HL-60/S4 treated with retinoic acid at 250 ng/mL for 4 days and 3 days (cell line): ENCODE results near the gene PIGR.

Experiments
- in situ Hi-C: fragments of 300-500 bp; cut with MboI; formaldehyde crosslinking; loops from 2 replicates; pipeline ENCODE4 v1.7.0; 2022; ENCODE audit warnings: low sequenced_read_pairs

PIGR gene

DNA sequence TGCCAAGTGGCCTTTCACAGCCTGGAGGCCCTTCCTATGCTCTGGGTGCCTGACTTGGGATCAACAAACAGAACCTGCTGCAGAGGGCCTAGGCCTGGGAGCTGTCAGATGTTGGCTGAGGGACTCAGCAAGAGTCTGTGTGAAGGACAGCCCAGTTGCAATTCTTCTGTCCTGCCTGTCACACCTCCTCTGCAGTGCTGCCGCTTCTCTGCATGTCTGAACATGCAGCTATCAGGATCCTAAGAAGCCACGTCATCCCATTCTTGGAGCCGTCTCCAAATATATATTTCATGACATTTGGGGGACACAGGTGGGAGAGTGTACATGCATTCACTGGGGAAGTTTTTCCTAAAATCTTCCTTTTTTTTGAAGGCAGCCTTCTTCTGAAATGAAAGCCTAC, 15.4 kb upstream of the PIGR start:
- in situ Hi-C loops: no loop called here

DNA sequence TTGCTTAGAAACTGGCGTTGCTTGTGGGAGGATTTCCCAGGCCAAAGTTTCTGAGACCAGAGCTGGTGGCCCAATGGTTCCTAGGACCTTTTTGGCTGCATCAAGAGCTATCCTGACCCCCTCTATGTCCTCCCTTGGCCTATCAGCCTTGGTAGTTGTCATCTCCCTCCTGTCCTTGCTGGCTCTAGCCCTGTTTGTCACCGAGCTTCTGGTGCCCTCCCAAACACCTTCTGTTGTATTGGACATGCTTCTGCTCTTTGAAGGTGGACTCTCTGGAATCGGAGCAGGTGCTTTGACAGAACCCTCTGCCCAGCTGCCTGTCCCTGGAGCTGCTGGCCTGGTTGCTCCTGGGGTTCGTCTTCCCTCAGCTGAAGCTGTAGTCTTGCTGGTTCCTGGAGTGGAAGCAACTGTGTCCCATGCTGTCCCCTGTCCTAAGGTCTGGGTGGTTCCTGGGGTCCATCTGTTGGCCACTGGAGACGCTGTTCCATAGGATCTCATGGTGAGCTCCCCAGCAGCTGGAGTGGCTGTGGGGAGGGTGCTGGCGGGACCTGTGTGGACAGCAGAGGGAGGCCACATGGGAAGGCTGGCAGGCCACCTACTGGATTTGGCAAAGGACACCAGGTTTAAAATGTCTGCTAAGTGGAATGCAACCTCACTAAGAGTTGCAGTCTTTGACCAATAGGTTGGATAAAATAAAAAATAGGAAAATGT, 14.6 kb upstream of the PIGR start:
- in situ Hi-C loops: no loop called here

DNA sequence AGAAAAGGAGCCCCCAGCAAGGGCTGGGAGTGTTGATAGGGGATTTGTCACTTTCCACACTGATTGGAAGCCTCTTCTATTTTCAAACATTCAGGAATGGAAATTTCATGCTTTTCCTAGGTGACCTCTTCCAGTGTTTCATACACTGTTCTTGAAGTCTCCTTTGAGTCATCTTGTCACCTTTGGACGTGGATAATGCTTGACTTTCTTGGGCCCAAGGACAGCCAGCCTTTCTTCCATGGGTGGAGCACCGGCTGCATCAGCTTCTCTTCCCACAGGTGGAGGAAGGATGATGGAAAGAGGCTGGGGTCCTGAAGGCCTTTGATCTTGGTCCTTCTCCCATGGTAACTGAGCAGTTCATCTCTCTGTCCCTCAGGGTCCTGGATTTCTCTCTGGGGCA, 11.9 kb upstream of the PIGR start:
- in situ Hi-C loops: no loop called here

DNA sequence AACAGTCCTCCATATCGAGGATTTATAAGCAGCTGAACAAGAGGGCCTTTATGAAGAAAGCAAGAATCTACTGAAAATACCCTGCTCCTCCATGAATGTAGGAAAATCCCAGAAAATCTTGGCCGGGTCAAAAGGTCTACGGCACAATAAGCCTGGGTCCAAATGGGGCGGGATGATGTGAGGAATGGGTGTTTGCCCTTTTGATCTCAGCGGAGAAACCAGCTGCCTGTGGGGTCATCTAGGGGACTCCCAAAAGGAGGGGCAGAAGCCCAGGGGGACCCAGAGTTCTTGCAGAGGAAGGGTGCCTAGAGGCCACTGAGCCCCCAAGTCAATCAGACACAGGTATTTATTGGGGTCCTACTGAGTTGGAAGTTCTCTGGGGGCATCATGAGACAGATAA, 11.4 kb upstream of the PIGR start:
- in situ Hi-C loops: no loop called here

DNA sequence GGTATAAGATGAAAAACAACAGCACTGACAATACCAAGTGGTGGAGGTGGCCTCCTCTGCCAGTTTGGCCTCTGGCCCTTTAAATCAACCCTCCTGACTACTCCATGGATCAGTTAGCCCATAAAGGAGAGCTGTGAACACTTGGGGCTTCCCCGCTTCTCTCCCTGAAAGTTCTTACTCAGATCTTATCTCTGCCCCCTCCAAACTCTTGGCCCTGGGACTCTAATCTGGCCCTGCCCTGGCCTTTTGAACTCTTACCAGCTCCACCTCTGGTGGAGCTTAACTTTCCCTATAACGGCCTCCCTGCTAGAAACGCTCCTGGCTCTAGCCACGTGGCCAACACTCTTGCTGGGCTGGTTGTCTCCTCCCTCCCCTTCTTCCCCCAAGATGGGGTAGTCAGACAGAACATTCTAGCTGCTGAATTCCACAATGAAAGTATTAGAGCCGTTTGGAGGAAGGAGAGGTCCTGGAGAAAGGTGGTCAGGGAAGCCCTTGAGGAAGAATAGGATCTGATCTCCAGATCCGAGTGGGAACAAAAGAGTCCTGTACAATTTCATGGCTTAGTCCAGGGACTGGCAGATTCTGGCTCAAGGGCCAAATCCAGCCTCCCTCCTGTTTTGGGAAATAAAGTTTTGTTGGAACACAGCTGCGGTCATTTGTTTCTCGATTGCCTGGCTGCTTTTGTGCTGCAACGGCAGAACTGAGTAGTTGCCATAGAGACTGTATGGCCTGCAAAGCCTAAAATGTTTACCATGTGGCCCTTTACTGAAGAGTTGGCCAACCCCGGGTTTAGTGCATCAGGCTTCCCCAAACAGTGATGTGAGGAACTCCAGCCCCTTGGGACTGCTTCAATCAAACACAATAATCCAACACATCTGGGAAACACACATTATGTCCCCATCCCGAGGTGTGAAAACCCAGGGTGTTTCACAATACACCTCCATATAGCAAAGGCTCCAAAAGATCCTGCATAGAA, 9.5 kb upstream of the PIGR start:
- in situ Hi-C loops: no loop called here

DNA sequence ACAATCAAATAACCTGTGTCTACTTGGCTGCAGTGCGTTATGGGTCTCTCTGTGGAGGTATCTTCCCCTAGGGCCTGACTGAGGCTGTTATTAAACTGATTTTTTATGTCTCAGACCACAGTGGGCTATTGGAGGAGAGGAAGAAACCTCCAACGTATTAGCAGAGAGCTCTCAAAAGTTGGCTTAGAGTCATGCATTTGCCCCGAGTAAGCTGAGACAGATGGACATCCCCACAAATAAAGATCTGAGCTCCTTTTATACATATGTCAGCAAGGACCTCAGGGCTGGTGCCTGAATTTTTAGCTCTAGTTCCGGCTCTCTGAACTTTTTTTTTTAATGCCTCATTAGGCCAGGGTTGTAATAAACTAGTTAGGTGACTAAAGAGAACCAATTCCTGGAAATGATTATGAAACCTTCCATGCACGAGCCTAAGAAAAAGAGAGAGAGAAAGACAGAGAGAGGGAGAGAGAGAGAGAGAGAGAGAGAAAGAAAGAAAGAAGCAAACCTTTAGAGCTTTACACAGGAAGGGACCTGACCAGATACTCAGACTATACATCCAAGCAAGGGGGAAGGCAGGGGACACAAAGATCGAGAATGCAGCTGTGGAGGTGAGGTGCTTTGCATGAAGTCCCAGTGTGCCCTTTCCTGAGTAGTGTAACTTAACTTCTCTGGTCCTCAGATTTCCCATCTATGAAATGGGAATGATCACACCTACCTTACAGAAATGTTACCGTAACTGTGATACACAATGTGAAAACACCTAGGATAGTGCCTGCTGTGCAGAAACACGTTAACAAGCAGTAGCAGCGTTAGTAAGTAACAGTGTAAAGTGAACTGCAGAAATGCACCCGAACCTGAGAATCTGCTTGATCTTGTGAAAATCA, 8.4 kb upstream of the PIGR start:
- in situ Hi-C loops: no loop called here

DNA sequence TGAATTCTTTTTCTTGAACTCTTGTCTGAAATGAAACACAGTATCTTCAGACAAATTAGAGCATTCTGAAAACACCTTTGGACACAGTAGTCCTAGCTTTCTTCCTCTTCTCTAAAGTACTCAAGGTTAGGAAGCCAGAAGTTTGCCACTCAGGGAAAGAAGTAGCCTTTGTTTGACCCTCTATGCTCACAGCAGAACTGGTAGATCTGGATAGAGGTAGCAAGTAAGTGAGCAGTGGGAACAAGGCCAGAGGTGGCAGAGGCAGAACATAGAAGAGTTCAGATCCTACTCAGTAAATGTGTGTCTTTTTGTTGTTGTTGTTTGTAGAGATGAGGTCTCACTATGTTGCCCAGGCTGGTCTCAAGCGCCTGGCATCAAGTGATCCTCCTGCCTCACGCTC, 7.4 kb upstream of the PIGR start:
- in situ Hi-C loops: no loop called here

DNA sequence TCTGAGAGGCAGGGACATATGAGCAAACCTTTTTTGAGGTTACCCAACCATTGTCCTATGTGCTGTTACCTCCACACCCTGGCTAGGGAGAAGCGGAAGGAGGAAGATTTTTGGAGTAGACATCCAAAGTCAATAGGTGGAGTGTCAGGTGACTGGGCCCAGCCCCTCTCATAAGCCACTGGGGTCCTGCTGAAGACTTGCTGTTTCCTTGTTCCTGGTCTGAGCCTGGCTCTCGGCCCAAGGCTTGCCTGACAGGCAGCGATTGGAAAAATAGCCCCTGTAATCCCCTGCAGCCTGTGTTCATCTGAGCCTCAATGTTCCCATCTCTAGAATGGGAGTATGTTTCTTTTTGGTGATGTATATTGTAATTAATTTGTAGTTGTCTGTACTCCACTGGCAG, 6.9 kb upstream of the PIGR start:
- in situ Hi-C loops: no loop called here

DNA sequence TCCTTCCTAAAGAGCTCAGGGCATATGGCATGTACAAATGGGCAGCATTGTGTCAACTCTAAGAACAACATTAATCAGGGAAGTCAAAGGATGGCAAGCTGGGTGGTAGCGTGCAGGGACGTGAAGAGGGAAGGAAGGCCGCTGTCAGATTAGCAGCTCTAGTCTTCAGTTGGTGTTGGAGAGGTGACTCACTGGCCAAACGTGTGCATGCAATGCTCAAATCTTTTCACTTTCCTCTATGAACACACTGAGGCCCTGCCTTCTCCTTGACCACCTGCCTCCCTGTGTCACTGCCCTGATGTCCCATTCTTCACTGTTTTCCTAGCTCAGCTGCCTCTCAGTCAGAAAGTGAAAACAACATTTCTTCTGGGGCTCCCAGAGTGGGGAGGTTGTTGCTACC, 5.9 kb upstream of the PIGR start:
- in situ Hi-C loops: no loop called here

DNA sequence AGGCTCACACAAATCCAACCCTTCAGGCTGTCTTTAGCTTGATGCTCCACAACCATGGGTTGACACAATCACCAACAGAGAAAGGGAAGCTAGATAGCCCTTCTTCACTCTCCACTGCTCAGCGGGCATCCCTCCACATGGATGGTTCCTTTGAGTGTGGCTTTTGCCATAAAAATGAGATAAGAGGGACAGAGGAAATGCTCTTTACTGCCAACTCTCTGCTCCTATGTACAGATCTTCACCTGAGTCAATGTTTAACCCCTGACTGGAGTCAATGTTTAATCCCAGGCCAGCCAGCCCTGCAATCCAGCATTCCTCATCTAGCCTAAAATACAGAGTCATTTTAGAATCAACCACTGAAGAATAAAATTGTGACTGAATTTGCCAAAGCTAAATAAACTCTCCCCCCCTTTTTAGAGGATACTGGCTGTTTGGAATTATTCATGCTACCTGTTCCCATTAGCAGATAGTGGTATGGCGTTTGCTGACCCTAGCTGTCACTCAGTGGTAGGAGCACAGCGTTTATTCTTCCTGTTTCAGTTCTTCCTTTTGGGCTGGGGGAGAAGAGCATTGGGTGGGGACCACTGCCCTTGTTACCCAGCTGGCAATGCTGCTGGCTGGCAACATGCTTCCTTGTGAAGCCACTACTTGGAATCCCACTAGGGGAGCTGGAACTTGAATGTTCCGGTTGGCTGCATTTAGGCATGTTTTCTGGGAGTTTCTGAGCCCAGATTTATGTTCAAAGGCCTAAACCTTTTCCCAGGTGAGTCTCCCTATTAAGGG, 5.2 kb upstream of the PIGR start:
- in situ Hi-C loops: no loop called here

DNA sequence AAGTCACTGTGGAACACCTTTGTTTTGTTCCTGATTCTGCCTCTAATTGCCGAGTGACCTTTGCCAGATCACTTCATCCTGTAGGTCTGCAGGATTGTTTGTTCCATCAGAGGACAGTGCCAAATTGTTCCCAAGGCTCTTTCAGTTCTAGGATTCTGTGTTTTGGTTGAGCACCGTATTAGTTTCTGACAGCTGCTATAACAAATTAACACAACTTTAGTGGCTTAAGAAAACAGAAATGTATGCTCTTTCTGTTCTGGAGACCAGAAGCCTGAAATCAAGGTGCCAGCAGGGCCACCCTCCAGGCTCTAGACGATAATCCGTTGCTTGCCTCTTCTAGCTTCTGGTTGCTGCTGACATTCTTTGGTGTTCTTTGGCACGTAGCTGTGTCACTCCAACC, 3.4 kb upstream of the PIGR start:
- in situ Hi-C loops: no loop called here

DNA sequence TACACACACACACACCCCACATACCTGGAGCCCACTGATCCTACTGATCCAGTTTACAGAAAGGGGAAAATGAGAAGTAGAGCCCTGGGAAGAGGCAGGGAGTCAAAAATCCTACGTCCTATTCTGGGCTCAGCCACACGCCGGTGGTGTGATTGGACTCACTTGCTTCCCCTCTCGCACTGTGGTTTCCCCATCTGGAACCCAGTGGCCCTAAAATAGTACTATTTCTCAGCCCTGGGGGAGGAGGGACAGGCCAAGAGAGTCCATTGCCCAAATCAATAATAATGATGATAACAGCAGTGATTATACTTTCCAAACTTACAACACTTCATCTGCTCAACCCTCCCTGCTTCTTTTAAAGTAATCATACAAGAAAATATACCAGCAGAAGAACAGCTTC, 2.9 kb upstream of the PIGR start:
- in situ Hi-C loops: no loop called here

DNA sequence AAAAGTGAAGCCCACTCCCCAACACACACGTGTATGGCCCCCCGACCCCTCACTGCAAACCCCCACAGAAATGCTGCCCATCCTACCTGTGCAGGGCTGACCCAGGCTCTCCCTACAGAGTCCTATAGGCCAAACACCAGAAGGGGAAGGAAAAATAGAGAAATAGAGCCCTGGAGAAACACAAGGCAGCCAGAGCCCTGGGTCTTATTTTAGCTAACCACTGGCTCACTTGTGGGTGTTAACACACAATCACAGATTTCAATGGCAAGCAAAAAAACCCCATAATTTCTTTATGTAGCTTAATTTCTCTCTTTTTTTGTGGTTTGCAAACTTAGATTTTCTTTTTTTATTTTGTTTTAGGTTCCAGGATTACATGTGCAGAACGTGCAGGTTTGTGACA, 989 bp upstream of the PIGR start:
- in situ Hi-C loops: no loop called here

DNA sequence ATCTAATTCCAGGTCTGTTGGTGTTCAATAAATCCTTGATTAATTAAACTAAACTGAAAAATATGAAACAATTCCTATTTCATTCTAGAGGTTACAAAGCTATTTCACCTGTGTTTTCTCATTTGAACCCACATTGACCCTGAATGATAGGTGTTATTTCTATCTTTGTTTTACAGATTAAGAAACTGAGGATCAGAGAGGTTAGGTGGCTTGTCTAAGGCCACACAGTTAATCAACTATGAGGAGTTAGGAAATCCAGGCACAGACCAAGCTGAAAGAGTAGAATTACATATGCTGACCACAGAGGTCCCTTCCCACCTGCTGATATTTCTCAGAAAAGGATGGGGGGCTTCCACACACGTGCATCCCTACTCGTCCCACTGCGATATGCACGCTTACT, 487 bp downstream of the PIGR start:
- in situ Hi-C loops: no loop called here

DNA sequence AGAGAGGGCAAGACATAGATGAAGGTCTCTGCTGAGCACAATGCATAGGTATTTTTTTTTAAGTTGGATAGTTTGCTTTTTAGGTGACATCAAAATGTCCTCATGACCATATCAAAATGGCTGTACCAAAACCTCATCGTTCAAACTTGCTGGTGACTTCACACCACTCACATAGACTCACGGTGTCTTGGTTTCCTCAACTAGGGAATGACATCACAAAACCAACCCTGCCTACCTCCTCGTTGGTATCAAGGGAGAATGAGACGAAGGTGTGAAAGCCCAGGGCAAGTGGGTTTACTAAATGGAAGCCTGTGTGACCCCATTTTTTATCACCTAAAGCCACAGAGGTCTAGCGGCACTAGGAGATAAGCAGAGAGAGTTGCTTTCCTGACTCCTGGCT, 1.6 kb downstream of the PIGR start:
- in situ Hi-C loops: no loop called here

DNA sequence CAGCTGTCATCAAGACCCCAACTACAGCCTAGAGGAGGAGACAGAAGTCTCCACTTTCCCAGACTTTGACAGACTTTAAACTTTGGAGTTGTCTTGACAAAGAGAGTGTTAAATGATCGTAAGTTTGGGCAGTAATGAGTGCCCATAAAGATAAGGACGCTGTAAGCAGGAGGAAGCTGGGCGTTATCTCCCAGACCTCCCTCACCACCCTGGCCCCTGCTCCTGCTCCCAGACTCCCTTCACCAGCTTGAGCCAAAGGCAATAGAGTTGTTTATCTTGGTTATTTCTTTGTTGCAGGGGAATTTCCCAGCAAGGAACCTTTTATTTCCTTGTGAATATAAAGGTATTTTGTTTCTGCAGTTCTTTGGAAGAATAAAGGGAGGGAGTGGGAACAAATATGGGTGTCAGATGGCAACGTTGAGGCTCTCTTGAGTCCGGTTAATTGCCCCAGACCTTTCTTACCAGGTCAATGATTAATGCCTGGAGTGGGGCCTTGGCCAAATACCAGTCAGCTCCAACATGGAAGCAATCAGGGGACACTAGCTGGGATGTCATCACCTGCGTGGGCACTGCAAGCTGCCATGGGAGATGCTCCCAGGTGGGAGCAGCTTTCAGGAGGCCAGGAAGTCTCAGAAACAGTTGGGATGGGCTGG, 4.4 kb downstream of the PIGR start:
- in situ Hi-C loops: no loop called here

DNA sequence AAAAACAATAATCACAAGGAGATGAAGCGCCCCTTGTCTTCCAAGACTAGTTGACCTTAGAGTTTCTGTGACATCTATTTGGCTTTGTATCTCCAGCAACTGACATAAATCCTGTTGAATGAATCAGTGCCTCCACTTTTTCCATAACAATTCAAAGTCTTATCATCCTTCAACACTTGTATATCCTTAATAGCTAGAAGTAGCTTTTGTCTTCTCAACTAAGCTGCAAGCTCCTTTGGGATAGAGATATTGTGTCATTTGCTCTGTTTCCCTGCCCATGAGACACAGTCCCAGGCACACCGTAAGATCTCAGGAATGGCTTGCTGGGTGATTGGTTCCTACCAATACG, 5.7 kb downstream of the PIGR start:
- in situ Hi-C loops: no loop called here

DNA sequence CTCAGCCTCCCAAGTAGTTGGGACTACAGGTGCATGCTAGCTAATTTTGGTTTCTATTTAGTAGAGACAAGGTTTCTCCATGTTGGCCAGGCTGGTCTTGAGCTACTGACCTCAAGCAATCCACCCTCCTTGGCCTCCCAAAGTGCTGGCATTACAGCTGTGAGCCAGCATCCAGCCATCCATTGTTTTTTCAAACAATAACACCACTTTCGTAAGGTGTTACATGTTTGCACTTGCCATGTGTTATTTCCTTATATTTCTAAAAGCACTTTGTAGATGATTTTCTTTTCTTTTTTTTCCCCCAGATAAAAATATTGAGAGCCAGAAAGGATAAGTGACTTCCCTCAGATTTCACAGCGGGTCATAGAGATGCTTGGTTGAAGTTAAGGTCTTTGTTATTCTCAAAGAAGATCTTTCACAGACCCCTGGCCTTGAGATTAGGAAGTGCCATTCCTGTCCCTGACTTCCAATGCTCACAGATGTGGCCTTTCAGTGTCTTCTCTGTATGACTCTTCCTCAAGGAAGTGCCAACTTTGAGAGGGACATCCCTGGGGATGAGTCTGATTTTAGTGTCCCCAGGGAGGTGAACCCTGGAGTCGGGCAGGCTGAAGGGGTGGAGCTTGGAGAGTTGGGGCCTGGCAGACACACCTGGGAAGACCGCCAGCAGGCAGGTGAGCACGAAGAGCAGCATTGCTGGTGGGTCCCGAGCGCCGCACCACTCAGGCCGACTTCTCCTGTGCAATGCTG, 6.3 kb downstream of the PIGR start:
- in situ Hi-C loops: no loop called here

DNA sequence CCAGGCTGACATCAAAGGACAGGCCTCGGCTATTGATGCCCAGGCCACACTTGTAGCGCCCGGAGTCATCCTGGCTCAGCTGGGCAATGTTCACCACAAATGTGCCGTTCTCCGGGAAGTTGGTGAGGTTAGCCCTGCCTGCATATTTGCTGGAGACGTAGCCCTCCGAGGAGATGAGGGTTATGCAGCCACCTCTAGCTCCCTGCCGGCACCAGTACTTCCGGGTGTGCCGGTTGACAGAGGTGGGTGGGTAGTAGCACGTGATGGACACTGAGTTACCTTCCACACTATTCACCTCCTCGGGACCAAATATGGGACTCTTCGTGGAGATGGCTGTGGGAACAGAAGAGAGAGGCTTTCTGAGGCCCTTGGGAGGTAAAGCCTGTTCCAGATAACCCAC, 7.1 kb downstream of the PIGR start:
- in situ Hi-C loops: no loop called here
